Measurements from ENCODE around the gene TRIM6. TPM values are rescaled to one million over a fixed set of nuclear protein-coding genes. Genes with fewer than 3 reads are reported as not detected.
"Not testable (repeated sequence)": the region's sequence is repeated elsewhere in the genome, so short reads cannot be mapped to it uniquely, and the experiment has no call there.

The TRIM6 gene
- total RNA-seq, 1 donor from 2014 or later, result 3.7 TPM

DNA sequence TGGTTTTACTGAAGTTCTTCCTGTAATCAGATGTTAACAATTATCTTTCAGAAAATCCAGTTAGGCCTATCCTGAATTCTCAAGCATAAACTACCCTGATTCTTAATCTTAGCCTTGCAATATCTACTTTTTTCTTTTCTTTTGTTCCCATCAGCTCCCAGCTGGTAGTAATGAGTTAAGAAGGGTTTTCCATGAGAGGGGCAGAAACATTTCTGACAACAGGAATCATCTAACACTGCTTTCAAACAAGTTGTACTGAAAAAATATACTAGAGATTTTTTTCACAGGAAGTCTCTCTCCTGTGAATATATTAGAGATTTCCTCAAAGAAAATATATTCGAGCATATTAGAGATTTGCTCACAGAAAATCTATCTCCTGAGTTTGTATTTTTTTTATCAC, 3.3 kb upstream of the TRIM6 start:
- no peak overlapping the region for H3K4me3 ChIP-seq
- DNase-seq, result no peak

DNA sequence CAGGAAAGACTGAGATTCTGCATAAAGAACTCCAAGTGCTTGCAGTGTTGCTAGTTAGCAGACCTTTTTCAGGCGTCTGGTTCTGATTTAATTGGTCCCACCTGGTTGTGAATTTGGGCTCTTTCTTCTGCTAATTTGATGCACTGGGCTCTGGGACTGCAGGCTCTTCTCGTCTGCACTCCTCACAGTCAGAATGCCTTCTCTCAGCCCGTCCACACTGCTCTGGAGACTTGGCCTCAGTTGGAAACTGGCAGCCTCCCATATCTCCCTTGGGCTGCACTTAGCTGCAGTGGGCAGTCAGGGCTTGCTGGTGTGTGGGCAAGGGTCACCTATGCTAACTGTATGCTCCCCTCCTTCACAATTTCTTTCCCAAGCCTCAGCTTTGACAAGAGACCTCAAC, 1.5 kb downstream of the TRIM6 start:
- intact Hi-C loops (cut with DNase I), result no loop called here
- H3K4me3 ChIP-seq, result no peak overlapping the region
- no peaks in the 10 kb centered on the region for H3K9me3 ChIP-seq
- no peaks in the 10 kb centered on the region for H3K27me3 ChIP-seq (ENCODE audit: low read depth)
- no peak for DNase-seq
- no peaks in the 10 kb centered on the region for H3K36me3 ChIP-seq
- no peak overlapping the region for H3K27ac ChIP-seq
- TF ChIP-seq, protein P1, sequence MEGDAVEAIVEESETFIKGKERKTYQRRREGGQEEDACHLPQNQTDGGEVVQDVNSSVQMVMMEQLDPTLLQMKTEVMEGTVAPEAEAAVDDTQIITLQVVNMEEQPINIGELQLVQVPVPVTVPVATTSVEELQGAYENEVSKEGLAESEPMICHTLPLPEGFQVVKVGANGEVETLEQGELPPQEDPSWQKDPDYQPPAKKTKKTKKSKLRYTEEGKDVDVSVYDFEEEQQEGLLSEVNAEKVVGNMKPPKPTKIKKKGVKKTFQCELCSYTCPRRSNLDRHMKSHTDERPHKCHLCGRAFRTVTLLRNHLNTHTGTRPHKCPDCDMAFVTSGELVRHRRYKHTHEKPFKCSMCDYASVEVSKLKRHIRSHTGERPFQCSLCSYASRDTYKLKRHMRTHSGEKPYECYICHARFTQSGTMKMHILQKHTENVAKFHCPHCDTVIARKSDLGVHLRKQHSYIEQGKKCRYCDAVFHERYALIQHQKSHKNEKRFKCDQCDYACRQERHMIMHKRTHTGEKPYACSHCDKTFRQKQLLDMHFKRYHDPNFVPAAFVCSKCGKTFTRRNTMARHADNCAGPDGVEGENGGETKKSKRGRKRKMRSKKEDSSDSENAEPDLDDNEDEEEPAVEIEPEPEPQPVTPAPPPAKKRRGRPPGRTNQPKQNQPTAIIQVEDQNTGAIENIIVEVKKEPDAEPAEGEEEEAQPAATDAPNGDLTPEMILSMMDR (IDR thresholded peaks at IDR 0.05), result no peak
- ATAC-seq, result no peak
- peaks cover 19% of the 10 kb centered on the region for H3K4me1 ChIP-seq

More for the DNA sequence above, 3.3 kb upstream of the TRIM6 start:
- H3K27ac ChIP-seq, result no peak overlapping the region
- TF ChIP-seq, protein P1 (IDR thresholded peaks at IDR 0.05), result no peak
- no peaks in the 10 kb centered on the region for H3K27me3 ChIP-seq (ENCODE audit: low read depth)
- intact Hi-C loops (cut with DNase I), result no loop called here
- ATAC-seq, result no peak
- no peaks in the 10 kb centered on the region for H3K9me3 ChIP-seq
- no peaks in the 10 kb centered on the region for H3K36me3 ChIP-seq
- peaks cover 1% of the 10 kb centered on the region for H3K4me1 ChIP-seq

DNA sequence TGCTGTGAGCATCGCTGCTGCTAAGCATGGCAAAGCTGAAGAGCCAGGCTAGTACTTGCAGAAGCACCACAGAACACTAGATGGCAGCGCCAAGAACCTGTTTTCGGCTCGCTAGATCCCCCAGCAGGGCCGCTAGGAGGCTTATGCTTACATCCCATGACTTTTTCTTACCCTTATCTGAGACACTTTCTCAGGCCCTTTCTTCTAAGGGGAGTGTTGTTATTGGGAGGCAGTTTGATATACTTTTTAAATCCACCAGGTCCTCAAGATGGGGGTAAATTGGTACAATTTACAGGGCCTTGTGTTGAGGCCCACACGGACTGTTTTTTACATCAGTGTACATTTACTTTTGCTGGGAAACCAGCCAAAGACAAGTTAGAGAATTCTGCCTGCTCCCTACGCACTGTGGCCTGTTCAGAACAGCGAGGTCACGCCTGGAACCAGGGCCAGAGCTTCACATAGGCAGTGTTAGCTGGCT, 4.0 kb downstream of the TRIM6 start:
- intact Hi-C loops (cut with DNase I), result no loop called here
- TF ChIP-seq, protein P1 (IDR thresholded peaks at IDR 0.05), result peak; percentile 84
- Histone ChIP-seq H3K4me3 (no peak overlapping the region), H3K27me3 (ENCODE audit: low read depth) (no peaks in the 10 kb centered on the region), H3K27ac (peak overlapping the region; percentile 68), H3K9me3 (no peaks in the 10 kb centered on the region), H3K36me3 (peaks cover 9% of the 10 kb centered on the region), H3K4me1 (peaks cover 19% of the 10 kb centered on the region)
- DNase-seq (peak; percentile 80), ATAC-seq (peak; percentile 90 to 92)

DNA sequence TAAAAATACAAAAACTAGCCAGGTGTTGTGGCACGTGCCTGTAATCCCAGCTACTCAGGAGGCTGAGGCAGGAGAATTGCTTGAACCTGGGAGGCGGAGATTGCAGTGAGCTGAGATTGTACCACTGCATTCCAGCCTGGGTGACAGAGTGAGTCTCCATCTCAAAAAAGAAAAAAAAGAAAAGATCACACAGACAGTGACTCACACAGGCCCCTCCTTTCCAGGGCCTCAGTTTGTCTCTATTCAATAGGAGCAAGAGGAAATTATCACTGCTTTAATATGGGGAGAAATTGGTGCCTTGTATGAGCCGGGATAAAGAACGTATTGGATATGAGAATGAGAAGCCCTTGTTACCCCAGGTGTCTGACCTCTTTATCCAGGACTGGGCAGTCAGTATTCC, 6.4 kb downstream of the TRIM6 start:
- DNase-seq, result not testable (repeated sequence)

DNA sequence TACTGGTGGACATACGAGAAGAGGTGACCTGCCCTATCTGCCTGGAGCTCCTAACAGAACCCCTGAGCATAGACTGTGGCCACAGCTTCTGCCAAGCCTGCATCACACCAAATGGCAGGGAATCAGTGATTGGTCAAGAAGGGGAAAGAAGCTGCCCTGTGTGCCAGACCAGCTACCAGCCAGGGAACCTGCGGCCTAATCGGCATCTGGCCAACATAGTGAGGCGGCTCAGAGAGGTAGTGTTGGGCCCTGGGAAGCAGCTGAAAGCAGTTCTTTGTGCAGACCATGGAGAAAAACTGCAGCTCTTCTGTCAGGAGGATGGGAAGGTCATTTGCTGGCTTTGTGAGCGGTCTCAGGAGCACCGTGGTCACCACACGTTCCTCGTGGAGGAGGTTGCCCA, 6.9 kb downstream of the TRIM6 start:
- Histone ChIP-seq H3K4me3 (no peak overlapping the region), H3K27me3 (ENCODE audit: low read depth) (no peaks in the 10 kb centered on the region), H3K27ac (no peak overlapping the region), H3K9me3 (no peaks in the 10 kb centered on the region), H3K4me1 (peaks cover 16% of the 10 kb centered on the region), H3K36me3 (peaks cover 11% of the 10 kb centered on the region)
- DNase-seq, result no peak
- intact Hi-C loops (cut with DNase I), result no loop called here
- no peak for ATAC-seq
- TF ChIP-seq, protein P1 (IDR thresholded peaks at IDR 0.05), result no peak

More for the DNA sequence above, 6.4 kb downstream of the TRIM6 start:
- Histone ChIP-seq H3K36me3 (peaks cover 11% of the 10 kb centered on the region), H3K4me1 (peaks cover 19% of the 10 kb centered on the region)
- H3K27ac ChIP-seq; intact Hi-C loops (cut with DNase I); H3K4me3 ChIP-seq; H3K27me3 ChIP-seq (ENCODE audit: low read depth); H3K9me3 ChIP-seq; ATAC-seq: not testable (repeated sequence)

DNA sequence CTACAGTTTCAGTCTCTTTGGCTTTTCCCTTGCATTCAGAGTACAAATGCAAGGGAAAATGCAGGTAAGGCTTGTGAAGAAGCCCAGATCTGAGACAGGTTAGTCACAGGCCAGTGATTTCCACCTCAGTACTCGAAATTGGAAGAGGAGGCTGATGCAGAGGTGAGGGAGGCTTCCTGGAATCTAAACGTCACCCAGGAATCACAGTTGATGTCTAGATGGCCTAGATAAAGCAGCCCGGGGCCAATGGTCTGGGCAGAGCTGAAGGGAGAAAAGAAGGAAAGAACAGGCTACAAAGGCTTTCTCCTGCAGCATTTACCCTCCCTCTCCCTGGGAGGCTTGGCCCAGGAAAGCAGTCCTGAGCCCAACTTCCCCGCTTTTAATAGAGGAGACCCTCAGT, 8.5 kb downstream of the TRIM6 start:
- H3K4me1 ChIP-seq, result peaks cover 12% of the 10 kb centered on the region
- intact Hi-C loops (cut with DNase I), result no loop called here
- no peak for DNase-seq
- TF ChIP-seq, protein P1 (IDR thresholded peaks at IDR 0.05), result no peak
- no peak overlapping the region for H3K4me3 ChIP-seq
- H3K36me3 ChIP-seq, result peaks cover 11% of the 10 kb centered on the region
- H3K27me3 ChIP-seq (ENCODE audit: low read depth), result no peaks in the 10 kb centered on the region
- no peak overlapping the region for H3K27ac ChIP-seq
- H3K9me3 ChIP-seq, result no peaks in the 10 kb centered on the region
- ATAC-seq, result no peak

All from lower lobe of right lung (tissue), 2 donors.